Measurements from ENCODE around the gene MAP4K3. TPM values are rescaled to one million over a fixed set of nuclear protein-coding genes. Genes with fewer than 3 reads are reported as not detected.
A peak's percentile ranks its signal among the peaks of the same experiment; 100 is the strongest.

MAP4K3 gene
- total and polyA plus RNA-seq, 9 of the 15 experiments (the other 6 are each of a cell fraction or from before 2014, with no cell fraction given) = 3.1 to 30.0 (median 16.9) TPM

DNA sequence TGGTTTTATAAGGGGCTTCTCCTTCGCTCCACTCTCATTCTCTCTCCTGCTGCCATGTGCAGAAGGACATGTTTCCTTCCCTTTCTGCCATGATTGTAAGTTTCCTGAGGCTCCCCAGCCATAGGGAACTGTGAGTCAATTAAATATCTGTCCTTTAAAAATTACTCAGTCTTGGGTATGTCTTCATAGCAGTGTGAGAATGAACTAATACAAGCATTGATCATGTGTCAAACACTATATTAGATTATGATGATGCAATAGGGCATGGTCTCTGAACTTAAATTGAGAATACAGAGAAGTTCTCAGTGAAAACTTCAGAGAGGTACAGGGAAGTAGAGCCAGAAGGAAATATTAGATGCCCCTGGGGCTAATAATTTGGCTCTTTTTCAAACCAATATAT, 5.9 kb upstream of the MAP4K3 start:
- DNase-seq (ENCODE audit: extremely low read depth in 1 of 4, low spot score in 3 of 4) (no peak), FAIRE-seq (no peak), ATAC-seq (no peak)
- peaks cover 13% of the 10 kb centered on the region for H3K79me2 ChIP-seq (ENCODE audit: control insufficient read depth, insufficient read depth, low read length)
- TF ChIP-seq SP1 (CRISPR knock-in tag; IDR thresholded peaks at IDR 0.05) (no peak), CHAMP1 (IDR thresholded peaks at IDR 0.05) (no peak), MNT (conservative IDR thresholded peaks at IDR 0.05) (no peak), CEBPB (tag; IDR thresholded peaks at IDR 0.05) (peak; percentile 64), TFAP4 (CRISPR knock-in tag; IDR thresholded peaks at IDR 0.05; ENCODE audit: borderline replicate concordance) (no peak), ETV5 (CRISPR knock-in tag; IDR thresholded peaks at IDR 0.05; ENCODE audit: low read depth) (no peak), TRIM24 (IDR thresholded peaks at IDR 0.05) (peak; percentile 38 to 46; a peak in 1 of 4 replicates), MIER1 (IDR thresholded peaks at IDR 0.05; ENCODE audit: low read depth) (no peak), CEBPG (CRISPR knock-in tag; IDR thresholded peaks at IDR 0.05) (peak; percentile 28; the same call in 1 of the 2 replicates), CEBPG (tag; conservative IDR thresholded peaks at IDR 0.05 in 1 of 2, IDR thresholded peaks at IDR 0.05 in 1 of 2) (peak; percentile 65 to 91), CHD1 (IDR thresholded peaks at IDR 0.05; ENCODE audit: low read length) (no peak), CBX3 (IDR thresholded peaks at IDR 0.05; ENCODE audit: borderline replicate concordance in 1 of 2, low read length in 2 of 2) (peak in 1 of 2 experiments; percentile 40; a peak in 1 of 3 replicates), TRIM28 (IDR thresholded peaks at IDR 0.05) (0 out of 2 replicates have a peak, but pooled peaks have one; percentile 41), ATF4 (CRISPR knock-in tag; IDR thresholded peaks at IDR 0.05) (peak; percentile 24; the same call in 1 of the 2 replicates)
- TF ChIP-seq, protein P1, sequence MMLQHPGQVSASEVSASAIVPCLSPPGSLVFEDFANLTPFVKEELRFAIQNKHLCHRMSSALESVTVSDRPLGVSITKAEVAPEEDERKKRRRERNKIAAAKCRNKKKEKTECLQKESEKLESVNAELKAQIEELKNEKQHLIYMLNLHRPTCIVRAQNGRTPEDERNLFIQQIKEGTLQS (IDR thresholded peaks at IDR 0.05) = peak; percentile 87
- TF ChIP-seq, protein P1 (CRISPR knock-in tag; conservative IDR thresholded peaks at IDR 0.05) = no peak
- BruUV-seq (replicated peaks) = no TSS peak
- WGBS (ENCODE audit: insufficient coverage, low coverage, missing lambda C conversion rate) = 78% methylated on average over 1 of the region's 1 CpG
- intact Hi-C loops (cut with micrococcal nuclease) = no loop called here
- ChIA-PET CTCF (ENCODE audit: low intra/inter-chr PET ratio) (no interaction called here), POLR2A (no interaction called here)
- H3K9me3 ChIP-seq (replicated peaks; ENCODE audit: control insufficient read depth, insufficient read depth, low read depth, low read length) = no peaks in the 10 kb centered on the region
- H3K4me3 ChIP-seq = no peak overlapping the region
- peaks cover 12 to 18% of the 10 kb centered on the region in 2 experiments for H3K4me1 ChIP-seq (replicated peaks in 1 of 2; ENCODE audit: control insufficient read depth in 2 of 2, insufficient read depth in 2 of 2, low read length in 2 of 2)
- no peak overlapping the region for H3K9ac ChIP-seq (ENCODE audit: insufficient read depth in 1 of 2, low read depth in 2 of 2, low read length in 2 of 2)
- H3K27ac ChIP-seq (ENCODE audit: extremely low read depth, low read depth, low read length) = no peak overlapping the region
- H3K27me3 ChIP-seq (ENCODE audit: control insufficient read depth in 2 of 2, insufficient read depth in 2 of 2, low read length in 2 of 2) = no peaks in the 10 kb centered on the region
- H3K9me1 ChIP-seq (ENCODE audit: control insufficient read depth, insufficient read depth, low read length) = no peaks in the 10 kb centered on the region
- no peak overlapping the region for H3K4me2 ChIP-seq (ENCODE audit: insufficient read depth, low read length)
- H2AFZ ChIP-seq (ENCODE audit: low read depth, low read length) = no peak overlapping the region
- H3K36me3 ChIP-seq (ENCODE audit: control insufficient read depth, insufficient read depth, low read length) = peaks cover 5% of the 10 kb centered on the region; the same call in 2 of the 3 replicates
- in situ Hi-C loops (cut with MboI) = no loop called here
- no peaks in the 10 kb centered on the region for H4K20me1 ChIP-seq (replicated peaks; ENCODE audit: control insufficient read depth, insufficient read depth, low read length)
